Measurements from ENCODE around the gene FZR1.

DNA sequence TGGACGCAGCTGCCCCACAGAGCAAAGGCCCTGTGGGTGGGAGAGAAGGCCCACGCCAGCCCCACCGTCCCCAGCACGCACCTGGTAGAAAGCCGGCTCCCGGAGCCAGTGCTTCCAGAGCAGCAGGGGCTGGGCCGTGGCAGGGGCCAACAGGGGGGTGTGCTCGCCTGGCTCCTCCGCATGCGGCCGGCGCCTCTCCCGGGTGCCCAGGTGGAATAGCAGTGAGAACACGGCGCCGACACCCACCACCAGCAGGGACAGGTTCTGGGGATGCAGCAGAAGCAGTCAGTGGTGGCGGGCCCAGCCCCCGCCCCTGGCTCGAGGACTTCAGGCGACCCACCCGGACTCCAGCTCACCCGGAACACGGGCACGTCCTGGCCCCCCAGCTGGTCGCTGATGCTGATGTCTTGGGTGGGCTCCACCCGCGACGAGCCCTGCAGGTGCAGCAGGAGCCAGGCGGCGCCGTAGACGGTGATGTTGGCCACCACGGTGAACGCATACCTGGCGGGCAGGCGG, 41.7 kb downstream of the FZR1 start:
- TF ChIP-seq, protein P1, sequence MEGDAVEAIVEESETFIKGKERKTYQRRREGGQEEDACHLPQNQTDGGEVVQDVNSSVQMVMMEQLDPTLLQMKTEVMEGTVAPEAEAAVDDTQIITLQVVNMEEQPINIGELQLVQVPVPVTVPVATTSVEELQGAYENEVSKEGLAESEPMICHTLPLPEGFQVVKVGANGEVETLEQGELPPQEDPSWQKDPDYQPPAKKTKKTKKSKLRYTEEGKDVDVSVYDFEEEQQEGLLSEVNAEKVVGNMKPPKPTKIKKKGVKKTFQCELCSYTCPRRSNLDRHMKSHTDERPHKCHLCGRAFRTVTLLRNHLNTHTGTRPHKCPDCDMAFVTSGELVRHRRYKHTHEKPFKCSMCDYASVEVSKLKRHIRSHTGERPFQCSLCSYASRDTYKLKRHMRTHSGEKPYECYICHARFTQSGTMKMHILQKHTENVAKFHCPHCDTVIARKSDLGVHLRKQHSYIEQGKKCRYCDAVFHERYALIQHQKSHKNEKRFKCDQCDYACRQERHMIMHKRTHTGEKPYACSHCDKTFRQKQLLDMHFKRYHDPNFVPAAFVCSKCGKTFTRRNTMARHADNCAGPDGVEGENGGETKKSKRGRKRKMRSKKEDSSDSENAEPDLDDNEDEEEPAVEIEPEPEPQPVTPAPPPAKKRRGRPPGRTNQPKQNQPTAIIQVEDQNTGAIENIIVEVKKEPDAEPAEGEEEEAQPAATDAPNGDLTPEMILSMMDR (IDR thresholded peaks at IDR 0.05) = no peak
- no peak for TF ChIP-seq POLR2A (IDR thresholded peaks at IDR 0.05)
